Lower leg skin (tissue), 3 donors: ENCODE results near the gene ENAH.

Source experiments
- POLR2A ChIP-seq, 2 donors: fragments of 450-650 bp; IDR thresholded peaks; one replicate each; pipeline ENCODE4 v1.6.1; 2016 to 2017; ENCODE audit warnings: antibody characterized with exemption in 2 of 2, mild to moderate bottlenecking in 1 of 2, moderate library complexity in 1 of 2
- TF ChIP-seq, protein P1 (sequence below), 3 donors: fragments of 450-650 bp; IDR thresholded peaks; one replicate each; pipeline ENCODE4 v1.5.1; 2016; ENCODE audit warnings: antibody characterized with exemption in 3 of 3, mild to moderate bottlenecking in 3 of 3, moderate library complexity in 2 of 3

DNA sequence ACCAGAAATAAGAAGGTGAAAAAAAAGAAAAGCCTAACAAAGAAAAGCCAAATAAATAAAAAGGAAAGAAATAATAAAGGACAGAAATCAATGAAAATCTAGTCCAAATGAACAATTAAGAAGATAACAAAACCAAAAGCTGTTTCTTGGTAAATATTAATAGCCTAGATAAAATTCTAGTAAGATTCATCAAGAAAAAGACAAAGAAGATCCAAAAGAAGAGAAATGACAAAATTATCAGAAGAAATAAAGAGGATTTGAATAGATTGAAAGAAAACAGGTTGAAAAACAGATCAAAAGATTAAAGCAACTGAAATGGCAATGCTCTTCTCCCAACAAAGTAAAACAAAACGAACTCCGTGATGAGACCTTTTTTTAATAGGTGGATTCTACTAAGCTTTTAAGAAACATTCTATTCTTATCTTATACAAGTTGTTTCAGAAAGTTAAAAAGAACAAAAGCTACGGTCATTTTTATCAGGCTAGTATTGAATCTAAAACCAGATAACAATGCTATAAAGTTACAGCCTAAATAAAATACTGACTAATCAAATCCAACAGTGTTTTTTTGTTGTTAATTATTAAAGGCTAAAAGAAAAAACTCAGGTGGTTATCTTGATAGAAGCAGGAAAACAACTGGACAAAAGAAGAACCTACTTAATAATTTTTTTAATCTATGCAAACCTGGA is 50.9 kb downstream of the ENAH start:
- no peak for TF ChIP-seq POLR2A (IDR thresholded peaks at IDR 0.05)
- TF ChIP-seq, protein P1, sequence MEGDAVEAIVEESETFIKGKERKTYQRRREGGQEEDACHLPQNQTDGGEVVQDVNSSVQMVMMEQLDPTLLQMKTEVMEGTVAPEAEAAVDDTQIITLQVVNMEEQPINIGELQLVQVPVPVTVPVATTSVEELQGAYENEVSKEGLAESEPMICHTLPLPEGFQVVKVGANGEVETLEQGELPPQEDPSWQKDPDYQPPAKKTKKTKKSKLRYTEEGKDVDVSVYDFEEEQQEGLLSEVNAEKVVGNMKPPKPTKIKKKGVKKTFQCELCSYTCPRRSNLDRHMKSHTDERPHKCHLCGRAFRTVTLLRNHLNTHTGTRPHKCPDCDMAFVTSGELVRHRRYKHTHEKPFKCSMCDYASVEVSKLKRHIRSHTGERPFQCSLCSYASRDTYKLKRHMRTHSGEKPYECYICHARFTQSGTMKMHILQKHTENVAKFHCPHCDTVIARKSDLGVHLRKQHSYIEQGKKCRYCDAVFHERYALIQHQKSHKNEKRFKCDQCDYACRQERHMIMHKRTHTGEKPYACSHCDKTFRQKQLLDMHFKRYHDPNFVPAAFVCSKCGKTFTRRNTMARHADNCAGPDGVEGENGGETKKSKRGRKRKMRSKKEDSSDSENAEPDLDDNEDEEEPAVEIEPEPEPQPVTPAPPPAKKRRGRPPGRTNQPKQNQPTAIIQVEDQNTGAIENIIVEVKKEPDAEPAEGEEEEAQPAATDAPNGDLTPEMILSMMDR (IDR thresholded peaks at IDR 0.05): no peak
